ENCODE results near the gene MOGAT2.

- TF ChIP-seq, protein P1, sequence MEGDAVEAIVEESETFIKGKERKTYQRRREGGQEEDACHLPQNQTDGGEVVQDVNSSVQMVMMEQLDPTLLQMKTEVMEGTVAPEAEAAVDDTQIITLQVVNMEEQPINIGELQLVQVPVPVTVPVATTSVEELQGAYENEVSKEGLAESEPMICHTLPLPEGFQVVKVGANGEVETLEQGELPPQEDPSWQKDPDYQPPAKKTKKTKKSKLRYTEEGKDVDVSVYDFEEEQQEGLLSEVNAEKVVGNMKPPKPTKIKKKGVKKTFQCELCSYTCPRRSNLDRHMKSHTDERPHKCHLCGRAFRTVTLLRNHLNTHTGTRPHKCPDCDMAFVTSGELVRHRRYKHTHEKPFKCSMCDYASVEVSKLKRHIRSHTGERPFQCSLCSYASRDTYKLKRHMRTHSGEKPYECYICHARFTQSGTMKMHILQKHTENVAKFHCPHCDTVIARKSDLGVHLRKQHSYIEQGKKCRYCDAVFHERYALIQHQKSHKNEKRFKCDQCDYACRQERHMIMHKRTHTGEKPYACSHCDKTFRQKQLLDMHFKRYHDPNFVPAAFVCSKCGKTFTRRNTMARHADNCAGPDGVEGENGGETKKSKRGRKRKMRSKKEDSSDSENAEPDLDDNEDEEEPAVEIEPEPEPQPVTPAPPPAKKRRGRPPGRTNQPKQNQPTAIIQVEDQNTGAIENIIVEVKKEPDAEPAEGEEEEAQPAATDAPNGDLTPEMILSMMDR (IDR thresholded peaks at IDR 0.05), result no peak
- no peak for TF ChIP-seq POLR2A (IDR thresholded peaks at IDR 0.05)
Measured at GRCh38 chr11:75757651-75758050, 40.0 kb downstream of the MOGAT2 start.

Measured in Peyer's patch (tissue), 4 donors.